DND-41 (cell line): ENCODE data around the gene TDRD7.

ENCODE experiments used
- CTCF ChIP-seq: IDR thresholded peaks from 2 replicates; pipeline ENCODE4 v1.5.1; 2012; ENCODE audit warnings: borderline replicate concordance, low read length, moderate library complexity, mild to moderate bottlenecking; ENCODE audit not compliant: poor library complexity, severe bottlenecking; ENCODE audit errors: extremely low read depth
- EZH2 ChIP-seq: IDR thresholded peaks from 3 replicates; pipeline ENCODE4 v1.6.1; 2012; ENCODE audit warnings: borderline replicate concordance, low read depth, mild to moderate bottlenecking, moderate library complexity, low read length, inconsistent platforms; ENCODE audit not compliant: severe bottlenecking

GRCh38 chr9:97473717-97474116 is 61.8 kb downstream of the TDRD7 start:
- no peak for TF ChIP-seq CTCF
- TF ChIP-seq EZH2 = no peak
